DND-41 (cell line): ENCODE measurements around the gene SMIM32.

Experiments
- CTCF ChIP-seq: IDR thresholded peaks from 2 replicates; pipeline ENCODE4 v1.5.1; 2012; ENCODE audit warnings: borderline replicate concordance, low read length, moderate library complexity, mild to moderate bottlenecking; ENCODE audit not compliant: poor library complexity, severe bottlenecking; ENCODE audit errors: extremely low read depth
- EZH2 ChIP-seq: IDR thresholded peaks from 3 replicates; pipeline ENCODE4 v1.6.1; 2012; ENCODE audit warnings: borderline replicate concordance, low read depth, mild to moderate bottlenecking, moderate library complexity, low read length, inconsistent platforms; ENCODE audit not compliant: severe bottlenecking

- TF ChIP-seq CTCF (no peak), EZH2 (no peak)
Observed at GRCh38 chr5:136164226-136164625, 28.7 kb downstream of the SMIM32 start.
